Measurements from ENCODE around the gene LIMS1.
"Not testable (repeated sequence)": the region's sequence is repeated elsewhere in the genome, so short reads cannot be mapped to it uniquely, and the experiment has no call there.

LIMS1 gene

DNA sequence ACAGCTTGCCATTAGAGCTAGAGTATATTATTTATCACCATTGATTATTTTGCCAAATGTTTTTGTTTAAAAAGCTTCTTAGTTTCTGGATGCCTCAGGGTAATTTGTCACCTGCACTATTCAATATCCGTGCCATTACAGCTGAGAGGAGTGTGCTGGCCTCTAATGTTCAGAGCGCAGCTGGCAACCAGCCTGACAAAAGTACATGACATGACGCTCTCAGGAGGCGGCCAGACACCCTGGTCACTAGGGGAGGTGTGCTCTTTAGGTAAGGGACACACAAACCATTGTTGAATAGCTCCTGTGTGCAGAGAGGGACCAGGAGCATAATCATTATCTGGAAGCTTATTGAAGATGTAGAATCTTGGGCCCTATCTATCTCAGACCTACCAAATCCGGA, 20.3 kb downstream of the LIMS1 start:
- DNase-seq (ENCODE audit: extremely low read depth, low read depth) = no peak
- TF ChIP-seq, protein P1, sequence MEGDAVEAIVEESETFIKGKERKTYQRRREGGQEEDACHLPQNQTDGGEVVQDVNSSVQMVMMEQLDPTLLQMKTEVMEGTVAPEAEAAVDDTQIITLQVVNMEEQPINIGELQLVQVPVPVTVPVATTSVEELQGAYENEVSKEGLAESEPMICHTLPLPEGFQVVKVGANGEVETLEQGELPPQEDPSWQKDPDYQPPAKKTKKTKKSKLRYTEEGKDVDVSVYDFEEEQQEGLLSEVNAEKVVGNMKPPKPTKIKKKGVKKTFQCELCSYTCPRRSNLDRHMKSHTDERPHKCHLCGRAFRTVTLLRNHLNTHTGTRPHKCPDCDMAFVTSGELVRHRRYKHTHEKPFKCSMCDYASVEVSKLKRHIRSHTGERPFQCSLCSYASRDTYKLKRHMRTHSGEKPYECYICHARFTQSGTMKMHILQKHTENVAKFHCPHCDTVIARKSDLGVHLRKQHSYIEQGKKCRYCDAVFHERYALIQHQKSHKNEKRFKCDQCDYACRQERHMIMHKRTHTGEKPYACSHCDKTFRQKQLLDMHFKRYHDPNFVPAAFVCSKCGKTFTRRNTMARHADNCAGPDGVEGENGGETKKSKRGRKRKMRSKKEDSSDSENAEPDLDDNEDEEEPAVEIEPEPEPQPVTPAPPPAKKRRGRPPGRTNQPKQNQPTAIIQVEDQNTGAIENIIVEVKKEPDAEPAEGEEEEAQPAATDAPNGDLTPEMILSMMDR (IDR thresholded peaks at IDR 0.05; ENCODE audit: low read depth, low read length, missing control alignments) = no peak
- H3K4me3 ChIP-seq (replicated peaks; ENCODE audit: low read depth, low read length) = no peak overlapping the region

- no peak for DNase-seq (ENCODE audit: extremely low read depth, low read depth)
- TF ChIP-seq, protein P1 (IDR thresholded peaks at IDR 0.05; ENCODE audit: low read depth, low read length, missing control alignments) = no peak
- H3K4me3 ChIP-seq (replicated peaks; ENCODE audit: low read depth, low read length) = no peak overlapping the region
These were observed 21.3 kb downstream of the LIMS1 start for GRCh38 chr2:108555572-108555971.

DNA sequence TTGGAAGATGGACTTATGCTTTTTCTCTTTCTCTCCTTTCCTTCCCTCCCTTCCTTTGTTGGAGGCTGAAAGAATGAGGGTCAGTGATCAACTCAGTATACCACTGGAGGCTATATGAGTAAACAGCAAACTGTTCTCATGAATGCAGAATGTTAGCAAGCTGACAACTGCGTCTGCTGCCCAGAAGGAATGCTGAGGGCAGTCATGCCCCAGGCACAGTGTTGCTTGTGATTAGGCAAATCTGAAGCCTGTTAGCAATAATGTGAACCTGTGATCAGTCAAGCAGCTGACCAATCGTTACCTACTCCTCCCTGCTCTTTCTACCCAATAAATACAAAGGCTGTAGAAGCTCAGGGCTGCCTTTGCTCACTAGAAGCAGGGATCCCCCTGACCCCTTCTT, 22.3 kb downstream of the LIMS1 start:
- DNase-seq (ENCODE audit: extremely low read depth, low read depth); H3K4me3 ChIP-seq (replicated peaks; ENCODE audit: low read depth, low read length): not testable (repeated sequence)

DNA sequence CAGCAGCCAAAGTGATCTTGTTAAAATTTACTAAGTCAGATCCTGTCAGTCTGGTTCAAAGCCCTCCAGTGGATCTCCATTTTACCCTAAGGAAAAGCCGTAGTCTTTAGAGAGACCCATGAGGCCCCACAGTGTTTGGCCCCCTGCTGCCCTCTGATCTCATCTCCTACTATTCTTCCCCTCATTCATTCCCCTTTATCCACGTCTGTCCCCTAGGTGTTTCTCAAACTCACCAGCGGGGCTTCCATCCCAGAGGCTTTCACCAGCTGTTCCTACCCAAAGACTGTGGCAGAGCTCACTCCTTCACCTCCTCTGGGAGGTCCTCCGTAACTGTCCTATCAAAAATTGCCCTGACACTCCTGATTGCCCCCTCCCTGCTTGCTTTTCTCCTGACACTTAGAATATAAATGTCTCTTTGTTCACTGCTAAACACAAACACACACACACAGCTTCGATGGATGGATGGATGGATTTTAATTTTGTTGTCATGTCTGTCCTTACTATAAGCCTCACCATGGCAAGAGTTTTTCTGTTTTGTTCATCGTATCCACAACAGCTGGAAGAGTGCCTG, 26.1 kb downstream of the LIMS1 start:
- TF ChIP-seq, protein P1 (IDR thresholded peaks at IDR 0.05; ENCODE audit: low read depth, low read length, missing control alignments) = no peak
- H3K4me3 ChIP-seq (replicated peaks; ENCODE audit: low read depth, low read length) = no peak overlapping the region
- no peak for DNase-seq (ENCODE audit: extremely low read depth, low read depth)

GRCh38 chr2:108560895-108561530, 26.7 kb downstream of the LIMS1 start:
- TF ChIP-seq, protein P1 (IDR thresholded peaks at IDR 0.05; ENCODE audit: low read depth, low read length, missing control alignments) = no peak
- H3K4me3 ChIP-seq (replicated peaks; ENCODE audit: low read depth, low read length) = no peak overlapping the region
- no peak for DNase-seq (ENCODE audit: extremely low read depth, low read depth)

DNA sequence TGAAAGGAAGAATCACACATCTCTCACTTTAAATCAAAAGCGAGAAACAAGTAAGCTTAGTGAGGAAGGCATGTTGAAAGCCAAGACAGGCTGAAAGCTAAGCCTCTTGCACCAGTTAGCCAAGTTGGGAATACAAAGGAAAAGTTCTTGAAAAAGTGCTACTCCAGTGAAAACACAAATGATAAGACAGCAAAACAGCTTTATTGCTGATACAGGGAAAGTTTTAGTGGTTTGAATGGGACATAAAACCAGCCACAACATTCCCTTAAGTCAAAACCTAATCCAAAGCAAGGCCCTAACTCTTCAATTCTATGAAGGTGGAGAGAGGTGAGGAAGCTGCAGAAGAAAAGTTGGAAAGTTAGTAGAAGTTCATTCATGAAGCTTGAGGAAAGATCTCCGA, 28.0 kb downstream of the LIMS1 start:
- no peak overlapping the region for H3K4me3 ChIP-seq (replicated peaks; ENCODE audit: low read depth, low read length)
- TF ChIP-seq, protein P1 (IDR thresholded peaks at IDR 0.05; ENCODE audit: low read depth, low read length, missing control alignments) = no peak
- no peak for DNase-seq (ENCODE audit: extremely low read depth, low read depth)

GRCh38 chr2:108564510-108564909, 30.2 kb downstream of the LIMS1 start:
- DNase-seq (ENCODE audit: extremely low read depth, low read depth) = no peak
- TF ChIP-seq, protein P1 (IDR thresholded peaks at IDR 0.05; ENCODE audit: low read depth, low read length, missing control alignments) = no peak
- H3K4me3 ChIP-seq (replicated peaks; ENCODE audit: low read depth, low read length) = no peak overlapping the region

Data from HFF-Myc (cell line).